HG02678 (cell line): Measurements from ENCODE around the gene CAV2.

Experiments
- ATAC-seq: cut with Tn5 transposase; IDR thresholded peaks from one replicate; pipeline ENCODE4 v1.9.1; 2021; ENCODE audit warnings: mild to moderate bottlenecking, moderate library complexity; ENCODE audit not compliant: unreplicated experiment

CAV2 gene

DNA sequence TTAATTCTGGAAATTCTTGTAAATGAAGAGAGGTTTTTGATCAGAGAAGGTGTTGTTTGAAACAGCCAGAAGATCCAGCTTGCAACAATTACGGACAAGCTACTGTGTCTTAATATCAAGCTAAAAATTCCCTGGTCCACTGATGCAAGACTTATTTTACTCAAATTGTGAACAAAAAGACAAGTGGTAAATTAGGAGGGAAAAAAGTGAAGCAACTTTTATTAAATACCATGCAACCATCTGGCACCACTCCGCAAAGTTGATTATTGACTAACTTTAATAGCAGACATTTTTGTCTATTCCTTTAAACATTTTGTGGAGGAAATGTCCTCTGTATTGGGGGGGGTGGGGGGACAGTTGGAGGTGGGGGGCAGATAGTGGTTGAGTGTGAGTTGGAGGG lies 5.1 kb upstream of the CAV2 start:
- no peak for ATAC-seq

DNA sequence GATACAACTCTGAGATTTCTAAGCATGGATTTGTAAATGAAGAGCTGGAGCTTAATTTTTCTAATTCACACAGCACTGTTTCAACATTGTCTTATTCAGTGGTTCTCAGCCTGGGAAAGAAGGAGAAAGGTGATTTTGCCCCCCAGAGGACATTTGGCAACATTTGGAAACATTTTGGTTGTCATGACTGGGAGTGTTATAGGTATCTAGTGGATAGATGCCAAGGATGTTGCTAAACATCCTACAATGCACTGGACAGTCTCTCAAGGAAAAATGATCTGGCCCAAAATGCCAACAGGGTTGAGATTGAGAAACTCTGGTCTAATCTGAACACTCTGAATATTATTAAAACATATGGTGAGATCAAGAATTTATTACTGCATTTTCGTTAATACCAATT lies 3.8 kb upstream of the CAV2 start:
- no peak for ATAC-seq

DNA sequence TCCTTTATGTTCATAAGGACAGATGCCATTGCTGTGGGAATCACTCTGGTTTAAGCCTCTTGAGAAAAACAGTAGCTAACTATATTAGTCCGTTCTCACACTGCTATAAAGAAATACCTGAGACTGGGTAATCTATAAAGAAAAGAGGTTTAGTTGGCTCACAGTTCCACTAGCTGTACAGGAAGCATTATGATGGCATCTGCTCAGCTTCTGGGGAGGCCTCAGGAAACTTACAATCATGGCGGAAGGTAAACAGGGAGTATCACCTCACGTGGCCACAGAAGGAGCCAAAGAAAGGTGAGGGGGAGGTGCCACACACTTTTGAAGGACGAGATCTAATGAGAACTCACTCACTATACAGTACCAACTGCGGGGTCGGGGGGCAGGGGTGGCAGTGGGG lies 2.9 kb upstream of the CAV2 start:
- ATAC-seq: no peak

DNA sequence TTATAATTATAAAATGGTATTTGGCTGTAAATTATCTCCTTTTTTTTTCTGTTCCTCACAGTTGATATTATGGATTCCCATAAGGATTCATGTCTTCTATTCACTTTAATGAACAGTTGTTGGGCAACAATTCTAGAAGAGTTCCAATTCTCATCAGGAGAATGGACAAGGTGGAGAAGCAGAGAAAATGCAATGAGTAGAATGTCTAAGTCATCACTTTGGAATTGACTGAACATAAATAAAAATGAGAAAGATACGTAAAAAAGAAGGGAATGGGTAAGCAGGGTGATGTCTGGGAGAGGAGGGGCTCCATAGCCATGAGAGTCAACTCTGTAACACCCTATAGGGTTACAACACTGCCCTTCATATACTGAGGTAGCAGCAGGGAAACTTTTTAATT lies 1.8 kb upstream of the CAV2 start:
- ATAC-seq: no peak

DNA sequence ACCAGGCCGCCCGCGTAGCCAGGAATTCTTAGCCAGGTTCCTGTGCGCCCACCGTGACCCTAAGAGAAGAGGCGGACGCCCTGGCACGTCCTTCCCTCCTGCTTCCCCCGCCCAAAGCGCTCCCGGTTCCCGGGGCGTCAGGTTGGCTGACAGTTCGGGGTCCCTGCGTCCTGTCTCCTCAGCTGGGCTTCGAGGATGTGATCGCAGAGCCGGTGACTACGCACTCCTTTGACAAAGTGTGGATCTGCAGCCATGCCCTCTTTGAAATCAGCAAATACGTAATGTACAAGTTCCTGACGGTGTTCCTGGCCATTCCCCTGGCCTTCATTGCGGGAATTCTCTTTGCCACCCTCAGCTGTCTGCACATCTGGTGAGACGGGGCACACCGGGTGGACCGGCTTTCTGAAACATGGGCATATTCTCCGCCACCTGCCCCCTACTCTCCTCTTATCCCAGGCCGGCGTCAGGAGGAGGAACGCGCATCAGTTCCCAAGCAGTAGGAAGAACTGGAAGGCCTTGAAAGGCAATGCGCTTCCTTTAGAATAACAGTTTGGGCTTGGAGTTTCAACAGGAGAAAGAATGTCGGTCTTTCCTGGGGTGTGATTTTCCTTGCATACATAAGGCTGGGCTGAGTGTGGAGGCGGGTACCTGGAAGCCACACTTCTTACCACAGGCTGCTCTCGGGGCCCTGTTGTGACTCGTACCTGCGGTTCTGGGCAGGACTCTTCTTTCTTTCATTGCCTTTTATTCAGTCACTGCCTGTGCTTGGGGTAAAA lies 728 bp downstream of the CAV2 start:
- ATAC-seq: peak; percentile 69

DNA sequence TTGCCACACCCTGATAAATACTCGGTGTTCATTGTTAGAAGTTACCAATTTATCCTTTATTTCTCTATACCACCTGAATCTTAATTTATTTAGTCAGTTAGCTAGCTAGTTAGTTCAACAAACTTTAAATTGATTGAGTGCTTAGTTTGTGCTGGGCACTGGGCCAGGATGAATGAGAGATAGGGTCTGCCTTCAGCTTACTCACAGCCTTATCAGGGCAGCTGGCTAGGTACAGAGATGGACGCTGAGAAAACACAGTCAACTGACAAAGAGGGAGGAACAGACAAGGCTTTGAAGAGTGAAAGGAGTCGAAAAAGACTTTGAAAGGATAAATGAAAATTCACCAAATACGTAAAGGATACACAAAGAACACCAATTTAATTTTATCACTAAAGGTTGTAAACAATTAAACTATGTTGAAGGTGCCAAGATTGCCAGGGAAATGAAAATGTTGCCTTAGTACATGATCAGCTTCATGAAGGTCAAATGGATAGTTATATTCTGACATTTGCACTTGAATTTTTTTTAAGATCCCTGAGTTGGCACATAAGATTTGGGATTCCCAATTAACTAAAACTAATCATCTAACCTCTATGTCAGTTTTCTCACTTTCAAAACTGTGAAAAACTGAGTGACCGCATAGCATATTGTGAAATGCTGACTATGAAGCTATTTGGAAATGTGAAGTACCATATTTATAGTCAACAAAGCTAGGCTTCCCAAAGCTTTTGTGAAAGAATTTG lies 2.1 kb downstream of the CAV2 start:
- no peak for ATAC-seq

DNA sequence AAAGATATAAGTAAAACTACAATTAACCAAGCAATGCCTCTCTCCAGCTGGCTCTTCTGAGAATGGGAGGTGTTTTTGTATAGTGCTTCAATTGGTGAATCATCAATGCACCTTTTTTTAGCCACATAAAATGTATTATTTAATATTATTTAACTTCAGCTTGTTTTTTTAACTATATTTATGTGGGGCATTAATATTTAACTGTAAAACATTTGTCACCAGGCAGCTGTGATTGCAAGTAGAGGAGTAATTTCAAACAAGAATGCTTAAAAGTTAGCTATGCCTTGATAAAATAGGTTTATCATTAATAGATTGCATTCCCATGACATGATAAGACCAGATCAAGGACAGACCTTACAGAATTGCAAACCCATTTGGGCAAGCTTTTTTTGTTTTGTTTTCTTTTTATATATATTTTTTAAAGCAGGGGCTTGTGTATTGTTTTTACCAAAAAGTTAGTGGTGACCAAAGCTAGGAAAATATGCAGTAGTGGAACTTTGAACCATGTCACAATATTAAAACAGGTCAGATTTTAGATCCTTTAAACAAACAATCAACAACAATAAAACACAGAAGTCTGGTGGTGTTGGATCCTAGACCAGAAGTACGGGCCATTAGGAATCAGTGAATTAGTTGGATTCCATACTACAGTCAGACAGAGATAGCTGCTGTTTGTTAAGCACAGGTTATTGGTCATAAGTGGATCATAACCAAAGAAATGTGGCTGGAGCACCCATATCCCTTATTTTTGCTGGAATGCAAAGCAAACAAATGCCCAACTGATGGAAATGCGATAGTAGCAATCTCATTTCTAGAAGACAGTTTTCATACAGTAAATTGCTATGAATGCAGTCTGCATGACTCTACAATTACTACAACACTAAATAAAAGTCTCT lies 2.9 kb downstream of the CAV2 start:
- ATAC-seq: no peak

DNA sequence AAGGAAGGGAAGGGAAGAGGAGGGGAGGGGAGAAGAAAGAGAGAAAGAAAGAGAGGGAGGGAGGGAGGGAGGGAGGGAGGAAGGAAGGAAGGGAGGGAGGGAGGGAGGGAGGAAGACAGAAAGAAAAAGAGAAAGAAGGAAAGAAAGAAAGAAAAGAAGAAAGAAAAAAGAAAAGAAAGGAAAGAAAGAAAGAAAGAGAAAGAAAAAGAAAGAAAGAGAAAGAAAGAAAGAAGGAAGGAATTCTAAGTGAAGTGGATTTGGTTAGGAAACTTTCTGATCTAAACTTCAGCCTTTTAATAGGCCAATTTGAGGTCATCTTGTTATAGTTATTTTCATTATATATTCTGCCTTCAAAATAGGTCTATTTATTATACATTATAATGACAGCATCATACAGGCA lies 4.3 kb downstream of the CAV2 start:
- ATAC-seq: no peak

DNA sequence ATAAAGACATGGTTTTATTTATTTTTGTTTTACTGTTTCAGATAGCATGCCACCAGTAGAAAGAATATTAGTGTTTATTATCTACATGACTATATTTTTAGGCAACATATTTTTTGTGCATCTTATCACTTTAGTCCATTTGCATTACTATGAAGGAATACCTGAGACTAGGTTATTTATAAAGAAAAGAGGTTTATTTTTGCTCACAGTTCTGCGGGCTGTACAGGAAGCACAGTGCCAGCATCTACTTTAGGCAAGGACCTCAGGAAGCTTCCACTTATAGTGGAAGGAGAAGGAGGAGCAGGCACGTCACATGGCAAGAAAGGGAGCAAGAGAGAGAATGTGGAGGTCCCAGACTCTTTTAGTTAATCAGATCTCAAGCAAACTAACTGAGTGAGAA lies 5.7 kb downstream of the CAV2 start:
- ATAC-seq: no peak

DNA sequence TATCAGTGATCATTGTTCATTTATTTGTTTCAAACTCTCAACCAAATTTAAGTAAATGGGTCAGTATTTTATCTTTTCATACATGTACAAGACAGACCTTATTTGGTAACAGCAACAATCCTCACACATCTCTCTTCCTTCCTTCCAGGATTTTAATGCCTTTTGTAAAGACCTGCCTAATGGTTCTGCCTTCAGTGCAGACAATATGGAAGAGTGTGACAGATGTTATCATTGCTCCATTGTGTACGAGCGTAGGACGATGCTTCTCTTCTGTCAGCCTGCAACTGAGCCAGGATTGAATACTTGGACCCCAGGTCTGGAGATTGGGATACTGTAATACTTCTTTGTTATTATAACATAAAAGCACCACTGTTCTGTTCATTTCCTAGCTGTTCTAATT lies 6.3 kb downstream of the CAV2 start:
- no peak for ATAC-seq

DNA sequence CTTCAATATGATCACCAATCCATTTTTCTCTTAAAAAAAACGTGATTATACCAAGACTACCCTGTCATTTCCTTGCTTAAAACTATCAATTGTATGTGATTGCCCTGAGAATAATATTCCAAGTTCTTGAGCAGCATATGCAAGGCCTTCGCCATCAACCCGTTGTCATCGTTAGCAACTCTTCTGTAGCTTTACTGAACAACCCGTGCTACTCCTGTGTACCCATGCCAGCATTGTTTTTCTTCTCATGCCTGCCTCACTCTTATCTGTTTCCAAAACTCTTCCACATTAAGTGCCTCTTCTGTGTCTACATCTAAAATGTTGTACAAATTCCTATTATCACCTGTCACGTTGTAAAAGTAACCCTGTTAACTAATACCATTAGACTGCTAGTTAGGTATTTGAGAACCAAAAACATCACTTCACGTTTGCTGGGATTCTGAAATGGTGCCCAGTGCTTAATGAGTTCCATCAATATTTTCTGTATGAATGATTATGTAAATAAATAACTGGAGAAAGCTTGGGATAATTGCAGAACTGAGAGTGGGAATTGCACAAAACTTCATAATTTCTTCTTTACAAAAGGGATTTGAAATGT lies 10.5 kb downstream of the CAV2 start:
- no peak for ATAC-seq

DNA sequence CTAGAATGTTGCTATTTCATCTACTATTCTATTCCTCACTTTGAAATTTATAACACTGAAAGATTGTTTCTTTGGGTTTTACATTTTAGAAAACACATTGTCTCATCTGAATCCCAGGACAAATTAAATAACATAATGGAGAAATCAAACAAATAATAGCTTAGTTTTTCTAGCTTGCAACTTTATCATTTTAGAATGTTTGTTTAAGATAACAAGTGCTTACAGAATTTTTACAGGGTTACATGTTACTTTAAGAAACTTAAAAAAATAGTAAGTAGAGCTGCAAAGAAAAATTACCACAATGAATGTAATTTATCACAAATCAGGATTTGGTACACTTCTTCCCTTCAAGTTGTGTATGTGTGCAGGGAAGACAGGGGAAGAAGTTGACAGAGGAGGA lies 11.3 kb downstream of the CAV2 start:
- no peak for ATAC-seq

DNA sequence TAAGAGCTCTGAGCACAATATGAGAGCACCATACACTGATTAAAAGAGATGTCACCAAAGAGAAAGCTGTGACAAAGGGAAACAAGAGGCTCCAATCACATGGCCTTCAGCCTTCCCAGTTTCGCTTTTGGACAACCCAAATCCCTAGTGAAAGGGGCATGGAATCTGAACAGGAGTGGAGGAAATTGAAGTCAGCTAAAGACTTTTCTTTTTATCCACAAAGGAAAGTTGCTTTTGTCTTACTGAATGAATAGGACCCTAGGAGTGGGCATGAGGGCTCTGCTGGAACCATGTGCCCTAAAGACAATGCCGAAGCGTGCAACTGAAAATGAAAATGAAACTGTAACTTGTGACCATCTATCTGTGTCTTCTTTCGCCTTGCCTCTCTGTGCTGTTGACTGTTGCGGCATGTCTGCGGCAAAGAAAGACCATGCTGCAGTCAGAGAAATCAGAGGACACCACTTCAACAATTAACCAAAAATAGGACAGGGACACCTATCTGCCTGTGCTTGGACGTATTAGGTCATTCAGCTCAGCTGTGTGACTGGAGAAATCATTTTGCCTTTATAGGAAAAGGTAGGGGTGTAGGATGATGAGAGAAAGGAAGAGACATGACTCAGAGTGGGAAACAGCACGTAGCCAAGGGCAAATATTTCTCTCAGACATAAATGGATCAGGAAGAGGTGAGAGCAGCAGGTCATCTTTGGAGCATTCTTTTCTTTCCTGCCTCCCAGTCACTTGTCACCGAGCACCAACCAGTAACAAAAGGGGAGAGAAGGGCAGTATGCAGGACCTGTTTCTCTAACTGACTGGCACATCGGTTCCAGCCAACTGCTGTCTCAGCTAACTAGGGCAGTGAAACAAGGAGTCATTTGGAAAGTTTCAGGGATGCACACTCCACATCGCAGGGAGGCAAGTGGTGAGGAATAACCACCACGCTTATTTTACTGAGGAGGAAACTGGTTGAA lies 12.3 kb downstream of the CAV2 start:
- ATAC-seq: peak; percentile 100

DNA sequence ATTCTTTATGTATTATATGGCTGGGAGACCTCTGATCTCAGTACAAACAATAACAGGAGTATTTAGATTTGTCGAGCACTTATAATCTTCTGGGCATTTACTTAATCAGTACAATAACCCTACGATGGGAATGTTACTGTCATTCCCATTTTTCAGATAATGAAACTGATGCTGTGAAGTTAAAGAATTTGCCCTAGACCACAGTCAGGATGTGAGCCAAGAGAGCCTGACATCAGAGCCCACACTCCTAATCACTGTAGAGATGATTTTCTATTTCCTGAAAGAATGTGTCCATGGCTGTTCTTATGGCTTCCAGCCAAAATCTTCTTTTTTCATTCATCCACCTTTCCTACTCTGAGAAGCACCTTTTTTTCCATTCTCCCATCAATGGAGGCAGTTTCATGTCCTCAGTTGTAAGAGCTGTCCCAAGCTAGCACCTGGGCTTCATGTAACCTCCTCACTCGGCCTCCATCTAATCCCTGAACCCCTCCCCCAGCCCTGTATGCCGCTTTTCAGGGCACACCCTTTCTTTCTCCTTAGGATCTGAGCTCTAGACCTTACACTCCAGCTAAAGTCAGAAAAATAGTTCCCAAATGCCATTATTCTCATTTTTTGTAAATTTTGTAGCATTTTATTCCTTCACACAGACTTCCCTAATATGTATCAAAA lies 13.1 kb downstream of the CAV2 start:
- no peak for ATAC-seq

DNA sequence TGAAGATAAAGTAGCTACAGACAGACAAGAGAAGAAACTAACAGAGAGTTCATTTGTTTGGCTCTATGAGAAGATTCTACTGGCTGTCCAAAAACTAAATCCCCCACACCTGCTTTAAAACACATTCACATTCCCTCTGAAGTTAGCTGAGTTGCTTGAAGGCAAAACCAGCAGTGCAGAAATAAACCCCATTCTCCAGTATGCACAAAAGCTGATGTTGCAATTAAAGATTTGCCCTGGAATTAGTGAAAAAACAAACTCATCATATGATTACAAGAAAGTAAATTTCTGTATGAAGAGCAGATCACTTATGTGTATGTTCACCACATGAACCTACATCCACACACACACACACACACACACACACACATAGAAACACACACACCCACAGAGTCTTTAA lies 16.0 kb downstream of the CAV2 start:
- ATAC-seq: no peak

DNA sequence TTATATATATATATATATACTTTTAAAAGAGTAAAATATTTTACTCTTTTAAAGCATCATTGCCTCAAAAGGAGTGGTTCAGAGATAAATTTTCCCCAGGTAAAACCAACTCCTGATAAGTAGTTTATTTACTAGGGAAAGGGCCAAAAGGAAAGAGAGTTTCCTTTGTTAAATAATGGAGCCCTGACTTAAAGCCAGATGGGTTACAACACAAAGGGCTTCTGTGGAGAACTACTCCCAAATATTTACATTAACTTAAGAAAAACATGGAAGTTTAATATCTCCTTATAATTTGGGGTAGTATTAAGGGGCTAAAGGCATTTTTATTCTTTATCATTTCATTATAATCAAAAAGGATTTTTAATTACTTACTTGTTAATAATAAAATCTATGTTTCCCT lies 16.8 kb downstream of the CAV2 start:
- no peak for ATAC-seq

DNA sequence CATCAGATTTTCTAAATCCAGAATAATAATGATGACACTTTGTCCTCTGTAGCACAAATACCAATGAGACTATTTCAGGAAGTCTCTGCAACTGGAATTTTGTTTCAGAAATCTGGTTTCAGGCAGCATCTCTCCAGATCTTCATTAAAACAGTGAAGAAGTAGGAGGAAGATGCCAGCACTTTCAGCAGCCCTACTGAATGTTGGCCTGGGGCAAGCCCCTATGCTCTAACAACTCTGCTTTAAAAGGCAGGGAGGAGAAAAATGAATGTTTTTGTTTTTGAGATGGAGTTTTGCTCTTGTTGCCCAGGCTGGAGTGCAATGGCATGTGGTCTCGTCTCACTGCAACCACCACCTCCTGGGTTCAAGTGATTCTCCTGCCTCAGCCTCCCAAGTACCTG lies 18.1 kb downstream of the CAV2 start:
- no peak for ATAC-seq

DNA sequence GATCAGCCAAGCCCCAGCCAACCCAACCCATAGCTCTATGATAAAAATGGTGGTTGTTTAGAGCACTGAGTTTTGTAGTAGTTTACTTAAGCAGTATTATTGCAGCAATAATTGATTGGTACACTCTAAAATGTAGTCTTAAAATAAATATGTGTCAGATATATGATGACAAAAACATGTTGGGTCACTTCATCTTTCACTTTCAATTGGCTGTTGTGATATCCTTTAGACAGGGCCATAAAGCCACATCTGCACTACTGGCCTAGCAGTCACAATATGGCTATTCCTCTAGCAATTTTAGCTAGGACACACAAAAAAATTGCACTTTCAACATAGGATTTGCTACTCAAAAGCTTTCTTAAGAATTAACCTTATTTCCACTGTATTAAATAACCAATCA lies 19.4 kb downstream of the CAV2 start:
- no peak for ATAC-seq

DNA sequence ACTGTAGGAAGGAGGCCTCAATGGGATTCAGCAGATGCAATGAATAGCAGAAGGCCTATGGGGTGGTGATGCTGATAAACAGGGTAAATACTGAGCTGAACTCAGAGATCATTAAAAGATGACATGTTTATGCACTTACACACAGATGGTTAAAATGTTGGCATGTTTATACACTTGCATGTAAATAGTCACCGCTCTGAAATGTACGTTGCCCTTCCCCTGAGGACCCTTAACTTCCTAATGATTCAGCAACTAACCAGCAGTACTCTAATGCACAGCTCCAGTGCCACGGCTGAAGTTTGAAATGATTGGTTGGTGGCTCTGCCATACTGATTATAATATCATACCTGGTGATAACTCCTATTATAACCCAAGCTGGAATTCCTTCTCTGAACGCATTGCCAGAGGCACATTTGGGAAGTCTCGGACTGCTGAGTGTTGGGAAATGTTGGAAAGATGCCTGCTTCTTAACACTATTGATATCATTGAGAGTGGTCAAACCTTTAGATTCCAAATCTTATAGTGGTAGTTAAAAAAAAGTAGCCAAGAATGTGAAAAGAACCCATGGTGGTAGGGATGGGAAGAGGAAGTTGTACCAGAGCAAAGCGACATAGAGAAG lies 21.6 kb downstream of the CAV2 start:
- no peak for ATAC-seq
